IPS-NIHi7 (cell line): ENCODE results near the gene CLPX.
A peak's percentile ranks its signal among the peaks of the same experiment; 100 is the strongest.
"Not testable (repeated sequence)": the region's sequence is repeated elsewhere in the genome, so short reads cannot be mapped to it uniquely, and the experiment has no call there.

Source experiments
- DNase-seq: peaks from one replicate; pipeline ENCODE4 v3.0.0; 2012; ENCODE audit warnings: mixed read lengths; ENCODE audit errors: extremely low spot score

Gene CLPX

DNA sequence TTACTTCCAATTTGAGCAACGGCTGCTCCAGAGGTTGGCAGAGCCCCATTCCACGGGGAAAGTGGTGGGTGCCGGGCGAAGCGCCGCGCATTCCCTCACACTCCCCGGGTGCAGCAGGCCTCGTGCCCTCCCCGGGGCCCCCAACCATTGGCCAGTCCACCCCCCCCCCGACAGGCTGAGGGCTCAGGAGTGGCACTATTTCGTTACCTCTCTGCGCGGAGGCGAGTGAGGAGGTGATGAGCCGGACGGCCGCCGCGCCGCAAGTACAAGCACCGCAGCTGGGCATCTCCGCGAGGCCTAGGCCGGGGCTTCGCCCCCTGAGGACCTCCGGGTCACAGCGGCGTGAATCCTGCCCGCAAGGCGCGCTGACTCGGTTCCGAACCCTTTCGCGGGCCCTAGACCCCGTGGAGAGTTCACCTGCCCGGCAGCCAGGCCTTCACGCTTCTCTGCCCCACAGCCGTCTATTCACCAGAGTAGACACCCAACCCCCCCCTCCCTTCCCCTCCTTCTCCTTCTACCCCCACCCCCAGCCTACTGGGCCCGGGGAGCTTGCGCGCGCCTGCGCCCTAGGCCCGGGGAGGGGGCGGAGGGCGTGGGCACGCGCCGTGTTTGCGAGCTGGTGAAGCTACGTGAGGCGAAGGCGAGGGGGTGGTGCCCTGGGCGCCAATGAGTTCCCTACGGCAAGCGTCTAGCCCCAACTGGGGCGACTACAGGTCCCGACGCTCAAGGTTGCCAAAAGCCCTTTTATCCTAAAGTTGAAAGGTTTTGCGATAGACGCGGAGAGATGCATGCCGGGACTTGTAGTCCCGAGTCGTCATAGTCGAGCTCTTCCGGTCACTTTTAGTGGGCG lies at the start of gene CLPX:
Gene CLPX, minus strand, starts transcription at position 475 of the 850 bp plus-strand sequence. Its CDS starts 189 bp downstream, at position 286.
- DNase-seq: peak; percentile 95

DNA sequence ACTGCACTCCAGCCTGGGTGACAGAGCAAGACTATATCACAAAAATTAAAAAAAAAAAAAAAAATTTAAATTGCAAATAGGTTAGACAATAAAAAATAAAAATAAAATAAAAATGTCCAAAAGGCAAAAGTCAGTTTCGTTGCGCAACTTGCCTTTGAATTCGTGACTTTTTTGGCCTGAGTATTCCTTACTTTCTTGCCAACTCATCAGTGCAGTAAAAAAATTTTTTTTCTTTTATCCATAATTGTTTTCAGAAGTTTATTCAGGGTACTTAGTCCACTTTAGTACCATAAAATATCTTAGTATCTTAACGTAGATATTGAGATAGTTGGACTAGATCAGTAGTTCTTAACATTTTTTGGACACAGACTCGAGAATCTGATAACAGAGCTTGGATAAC lies 48.6 kb upstream of the CLPX start:
- no peak for DNase-seq

DNA sequence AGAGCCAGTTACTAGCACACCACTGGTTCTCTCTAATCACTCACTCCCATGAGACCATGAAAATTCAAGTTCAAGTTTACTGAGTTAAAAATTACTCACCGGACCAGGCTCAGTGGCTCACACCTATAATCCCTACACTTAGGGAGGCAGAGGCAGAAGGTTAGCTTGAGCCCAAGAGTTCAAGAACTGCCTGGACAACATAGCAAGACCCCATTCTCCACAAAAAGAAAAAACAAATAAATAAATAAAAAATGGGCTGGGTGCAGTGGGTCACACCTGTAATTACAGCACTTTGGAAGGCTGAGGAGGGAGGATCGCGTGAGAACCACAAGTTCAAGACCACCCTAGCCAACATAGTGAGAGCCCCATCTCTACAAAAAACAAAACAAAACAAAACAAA lies 47.4 kb upstream of the CLPX start:
- no peak for DNase-seq

DNA sequence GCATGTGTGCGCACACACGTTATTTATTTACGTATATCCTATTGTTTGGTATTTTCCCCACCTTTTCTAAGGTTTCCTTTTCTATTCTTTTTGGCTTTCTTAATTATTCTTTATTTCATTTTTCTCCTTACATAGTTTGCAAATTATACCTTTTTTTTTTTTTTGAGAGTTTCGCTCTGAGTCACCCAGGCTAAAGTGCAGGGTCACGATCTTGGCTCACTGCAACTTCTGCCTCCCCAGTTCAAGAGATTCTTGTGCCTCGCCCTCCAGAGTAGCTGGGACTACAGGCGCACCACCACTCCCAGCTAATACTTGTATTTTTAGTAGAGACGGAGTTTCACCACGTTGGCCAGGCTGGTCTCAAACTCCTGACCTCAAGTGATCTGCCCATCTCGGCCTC lies 46.2 kb upstream of the CLPX start:
- DNase-seq: no peak

DNA sequence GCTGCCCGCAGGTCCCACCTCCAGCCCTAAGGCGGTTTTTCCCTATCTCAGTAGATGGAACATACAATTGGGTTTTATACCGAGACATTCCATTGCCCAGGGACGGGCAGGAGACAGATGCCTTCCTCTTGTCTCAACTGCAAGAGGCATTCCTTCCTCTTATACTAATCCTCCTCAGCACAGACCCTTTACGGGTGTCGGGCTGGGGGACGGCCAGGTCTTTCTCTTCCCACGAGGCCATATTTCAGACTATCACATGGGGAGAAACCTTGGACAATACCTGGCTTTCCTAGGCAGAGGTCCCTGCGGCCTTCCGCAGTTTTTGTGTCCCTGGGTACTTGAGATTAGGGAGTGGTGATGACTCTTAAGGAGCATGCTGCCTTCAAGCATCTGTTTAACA lies 41.8 kb upstream of the CLPX start:
- DNase-seq: not testable (repeated sequence)

DNA sequence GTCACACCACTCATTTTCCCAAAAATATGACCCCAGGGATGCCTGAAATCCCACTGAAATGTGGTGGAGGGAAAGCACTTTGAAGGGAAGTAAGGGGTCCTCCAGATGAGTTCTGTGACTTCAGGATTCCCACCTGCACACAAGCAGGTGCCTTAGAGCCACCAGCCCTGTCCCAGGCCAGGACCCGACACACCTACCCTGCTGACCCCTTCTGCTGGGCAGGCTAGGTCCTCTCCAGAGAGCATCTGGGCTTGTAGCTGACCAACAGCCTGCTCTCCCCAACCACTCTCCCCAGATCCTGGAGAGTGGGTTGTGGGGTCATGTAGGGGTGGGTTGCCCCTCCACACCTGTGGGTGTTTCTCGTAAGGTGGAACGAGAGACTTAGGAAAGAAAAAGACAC lies 41.1 kb upstream of the CLPX start:
- DNase-seq: peak; percentile 4

DNA sequence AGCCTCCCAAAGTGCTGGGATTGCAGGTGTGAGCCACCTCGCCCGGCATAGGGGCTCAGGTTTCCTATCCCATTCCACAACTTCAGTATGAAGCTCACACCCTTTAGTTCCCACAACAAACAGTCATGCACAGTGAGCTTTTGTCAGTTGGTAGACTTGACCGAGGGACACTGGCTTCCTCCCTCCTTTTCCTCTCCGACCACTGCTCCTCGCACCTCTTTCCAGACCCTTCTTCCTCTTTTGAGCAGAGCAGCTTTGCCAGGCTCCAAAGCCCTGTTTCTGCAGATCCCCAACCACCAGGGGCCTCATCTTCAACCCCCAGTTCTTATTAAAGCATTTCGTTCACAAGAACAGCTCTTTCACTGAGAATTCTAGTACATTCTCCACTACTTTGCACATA lies 38.9 kb upstream of the CLPX start:
- DNase-seq: peak; percentile 10

DNA sequence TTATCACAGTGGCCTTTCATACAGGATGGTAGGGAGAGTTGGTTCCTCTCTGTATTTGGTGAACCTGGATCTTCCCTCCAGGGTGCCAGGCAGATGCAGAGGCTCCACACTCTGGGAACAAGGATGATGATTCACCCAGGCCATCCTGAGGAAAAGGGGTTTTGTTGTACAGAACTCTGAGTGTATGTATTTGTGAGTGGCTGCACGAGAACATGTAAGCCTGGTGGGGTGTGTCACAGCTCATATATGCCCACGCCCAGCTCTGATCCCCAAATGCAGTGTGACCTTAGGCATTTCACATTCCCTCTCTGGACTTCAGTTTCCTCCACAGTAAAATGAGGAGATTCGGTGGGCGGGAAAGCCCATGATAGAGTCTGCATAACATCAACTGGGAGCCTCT lies 37.7 kb upstream of the CLPX start:
- DNase-seq: no peak

DNA sequence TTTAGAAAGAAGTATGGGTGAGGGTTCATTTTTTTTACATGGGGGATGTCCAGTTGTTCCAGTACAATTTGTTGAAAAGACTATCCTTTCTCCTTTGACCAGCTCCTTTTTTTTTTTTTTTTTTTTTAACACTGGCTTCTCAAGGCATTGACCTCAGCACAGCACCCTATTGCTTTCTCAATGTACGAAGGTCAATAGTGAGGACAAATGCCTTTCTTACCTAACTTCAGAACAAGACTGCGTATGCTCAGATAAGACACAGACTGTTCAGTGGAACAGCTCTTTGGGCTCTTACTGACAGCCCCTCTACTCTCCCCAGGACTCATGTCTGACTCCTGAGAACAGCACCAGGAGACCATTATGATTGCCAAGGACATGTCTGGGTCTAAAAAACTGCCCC lies 36.6 kb upstream of the CLPX start:
- no peak for DNase-seq

DNA sequence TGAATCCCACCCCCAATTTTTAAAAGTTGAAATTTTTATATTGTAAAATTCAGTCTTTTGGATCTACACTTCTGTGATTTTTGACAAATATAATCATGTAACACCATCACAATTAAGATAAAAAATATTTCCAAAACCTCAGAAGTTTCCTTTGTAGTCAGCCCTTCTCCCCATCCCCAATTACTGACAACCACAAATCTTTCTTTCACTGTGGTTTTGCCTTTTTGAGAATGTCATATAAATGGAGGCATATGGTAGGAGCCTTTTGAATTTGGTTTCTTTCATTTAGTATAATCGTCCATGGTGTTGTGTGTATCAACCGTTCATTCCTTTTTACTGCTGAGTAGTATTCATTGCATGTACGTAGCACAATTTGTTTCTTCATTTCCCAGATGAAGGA lies 34.0 kb upstream of the CLPX start:
- no peak for DNase-seq

DNA sequence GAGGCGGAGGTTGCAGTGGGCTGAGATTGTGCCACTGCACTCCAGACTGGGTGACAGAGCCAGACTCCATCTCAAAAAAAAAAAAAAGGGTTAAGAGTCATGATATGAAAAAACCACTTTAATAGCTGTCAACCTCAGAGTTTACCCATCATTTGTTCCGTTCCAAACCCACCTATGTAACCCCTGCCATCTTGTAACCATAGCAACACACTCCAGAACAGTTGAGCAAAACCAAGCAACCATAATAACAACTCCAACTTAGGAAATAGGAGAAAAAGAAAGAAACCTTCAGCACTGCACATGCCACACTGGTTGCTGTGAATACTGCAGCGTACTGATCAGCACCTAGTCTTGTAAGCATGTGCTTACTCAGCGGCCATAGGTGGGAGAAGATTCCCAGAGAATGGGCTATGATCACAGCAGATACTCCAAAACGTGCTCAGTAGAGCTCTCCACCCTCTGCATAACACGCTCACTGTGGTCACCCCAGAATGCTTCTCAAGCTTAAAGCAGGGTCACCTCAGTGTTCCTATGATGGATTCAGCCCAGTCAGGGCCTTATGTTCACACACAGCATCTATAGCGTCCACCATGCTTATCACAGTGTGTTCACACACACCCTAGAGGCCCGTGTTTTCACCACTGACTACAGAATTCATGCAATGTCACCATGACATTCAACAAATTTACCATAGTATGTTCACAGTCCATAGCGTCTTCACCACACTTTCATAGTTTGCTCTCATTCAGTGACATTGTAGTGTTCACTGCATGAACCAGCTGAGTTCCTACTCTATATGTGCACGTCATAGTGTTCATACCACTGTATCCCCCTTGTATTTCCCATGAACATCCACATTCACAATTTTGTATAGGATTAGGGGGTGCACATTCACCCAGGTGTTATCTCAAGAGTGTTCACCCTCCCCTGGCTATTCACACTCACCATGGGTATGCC lies 32.7 kb upstream of the CLPX start:
- DNase-seq: no peak

DNA sequence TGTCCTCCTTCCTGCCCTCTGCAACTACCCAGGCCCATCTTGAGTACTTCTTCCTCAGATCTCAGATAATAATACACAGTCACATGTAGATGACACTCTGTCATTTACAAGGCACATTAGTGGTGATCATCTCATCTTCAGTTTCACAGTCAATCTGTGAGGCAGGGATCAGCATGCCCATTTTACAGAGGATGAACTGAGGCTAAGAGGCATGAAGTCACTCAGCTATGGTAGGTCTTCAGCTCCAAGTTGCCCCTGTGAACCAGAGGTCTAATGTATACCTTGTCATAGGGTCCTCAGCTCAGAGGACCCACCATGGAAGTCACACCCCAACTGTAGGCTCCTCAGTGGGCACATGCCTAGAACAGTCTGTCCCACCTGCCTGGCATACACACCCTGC lies 30.4 kb upstream of the CLPX start:
- no peak for DNase-seq

DNA sequence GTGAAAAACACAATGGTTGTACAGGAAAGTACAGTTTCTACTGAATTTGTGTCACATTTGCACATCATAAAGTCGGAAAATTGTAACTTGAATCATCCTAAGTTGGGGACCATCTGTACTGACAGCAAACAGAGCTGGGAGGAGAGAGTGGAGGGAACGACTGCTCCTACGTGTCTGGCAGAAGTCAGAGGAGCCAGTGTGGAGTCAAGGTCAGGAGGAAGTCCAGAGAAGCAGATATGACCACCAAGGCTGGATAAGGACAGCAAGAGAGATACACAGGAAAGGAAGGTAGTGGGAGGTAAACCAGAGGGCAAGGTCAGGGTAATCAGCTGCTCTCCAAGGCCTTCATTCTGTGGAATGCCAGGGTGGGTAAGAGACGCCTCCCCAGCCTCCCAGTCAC lies 28.9 kb upstream of the CLPX start:
- DNase-seq: no peak

DNA sequence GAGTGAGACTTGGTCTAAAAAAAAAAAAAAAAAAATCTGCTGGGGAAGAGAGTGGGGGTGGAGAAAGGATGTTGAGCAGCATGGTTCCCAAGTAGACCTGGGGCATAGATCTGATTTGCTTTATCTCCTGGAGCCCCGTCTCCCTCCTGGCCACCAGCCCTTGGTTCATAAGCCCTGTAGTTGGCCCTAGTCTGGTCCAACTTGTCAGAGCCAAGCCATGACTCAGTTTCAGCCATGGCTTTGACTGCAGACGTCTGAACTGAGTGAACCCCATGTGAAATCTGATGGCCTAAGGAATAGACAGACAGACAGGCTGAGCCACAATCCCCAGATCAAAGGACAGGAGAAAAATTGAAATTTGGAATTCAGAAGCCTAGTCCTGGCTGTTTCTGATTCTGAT lies 28.1 kb upstream of the CLPX start:
- no peak for DNase-seq

DNA sequence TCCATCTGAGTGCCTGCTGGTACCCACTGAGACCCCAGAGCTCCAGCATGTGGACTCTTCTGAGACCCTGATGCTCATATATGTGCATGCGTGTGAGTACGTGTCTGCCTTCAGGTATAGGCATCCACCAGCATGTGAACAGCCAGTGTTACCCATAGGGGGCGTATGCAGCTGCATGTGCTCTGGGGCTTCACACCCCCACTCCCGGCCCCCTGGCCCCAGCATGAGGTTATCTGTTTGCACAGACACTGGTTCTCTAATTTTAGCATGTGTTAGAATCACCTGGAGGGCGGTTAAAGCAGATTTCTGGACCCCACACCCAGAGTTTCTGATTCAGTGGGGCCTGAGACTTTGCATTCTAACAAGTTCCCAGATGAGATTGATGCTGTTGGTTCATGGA lies 27.0 kb upstream of the CLPX start:
- DNase-seq: peak; percentile 87

DNA sequence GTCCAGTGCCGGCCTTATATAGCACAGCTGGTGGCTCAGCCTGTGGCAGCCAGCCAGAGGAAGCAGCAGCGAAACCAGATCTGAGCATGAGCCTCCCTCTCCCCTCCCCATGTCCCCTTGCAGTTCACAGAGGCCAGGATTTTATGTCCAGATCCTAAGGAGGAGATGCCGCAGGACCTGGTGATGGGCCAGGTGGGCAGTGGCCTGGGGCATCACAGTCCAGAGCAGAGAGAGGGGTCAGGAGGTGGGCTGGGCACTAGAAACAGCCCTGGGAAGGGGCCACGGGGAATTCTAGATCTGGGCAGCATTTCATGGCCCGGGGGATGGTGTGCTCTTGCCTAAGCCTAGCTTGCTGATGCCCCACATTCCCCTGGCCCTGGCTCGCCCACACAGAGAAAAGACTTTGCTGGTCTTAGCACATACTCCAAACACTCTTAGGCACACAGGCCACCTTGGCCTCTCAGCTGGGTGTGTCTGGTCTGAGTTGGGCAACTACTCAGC lies 26.4 kb upstream of the CLPX start:
- DNase-seq: no peak

DNA sequence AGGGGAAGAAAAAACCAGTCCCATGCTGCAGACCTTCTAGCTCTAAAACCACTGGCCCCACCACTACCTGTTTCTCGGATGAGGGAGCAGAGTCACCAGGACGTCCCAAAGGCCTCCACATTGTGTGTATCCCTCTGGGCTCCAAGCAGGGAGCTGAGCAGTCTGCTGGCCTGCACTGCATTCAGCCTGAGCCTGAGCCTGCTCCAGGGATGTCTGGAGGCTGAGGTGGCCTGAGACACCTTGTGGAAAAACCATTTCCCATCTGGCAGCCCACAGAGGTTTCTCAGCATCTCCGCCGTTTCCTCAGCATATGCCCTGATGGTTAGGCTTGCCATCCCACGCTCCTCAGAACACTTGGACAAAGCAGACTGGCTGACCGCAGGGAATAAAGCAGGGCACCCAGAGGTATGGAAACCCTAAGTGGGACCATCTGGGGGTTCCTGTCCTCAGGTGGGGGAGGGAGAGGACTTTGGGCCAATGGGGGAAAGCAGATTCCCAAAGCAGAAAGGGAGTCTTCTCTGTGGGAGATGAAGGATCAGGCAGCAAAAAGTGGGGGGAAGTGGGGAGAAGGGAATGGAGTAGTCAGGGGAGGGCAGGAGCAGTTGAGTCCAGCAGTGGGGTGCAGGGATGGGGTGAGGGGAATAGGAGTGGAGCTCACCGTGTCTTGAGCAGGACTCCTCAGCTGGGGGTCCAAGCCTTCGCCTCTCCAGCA lies 25.8 kb upstream of the CLPX start, which contains the start of gene CILP:
Gene CILP, minus strand, starts transcription at position 704 of the 712 bp plus-strand sequence. CDS start 1,718 bp downstream, outside the sequence.
- DNase-seq: no peak

DNA sequence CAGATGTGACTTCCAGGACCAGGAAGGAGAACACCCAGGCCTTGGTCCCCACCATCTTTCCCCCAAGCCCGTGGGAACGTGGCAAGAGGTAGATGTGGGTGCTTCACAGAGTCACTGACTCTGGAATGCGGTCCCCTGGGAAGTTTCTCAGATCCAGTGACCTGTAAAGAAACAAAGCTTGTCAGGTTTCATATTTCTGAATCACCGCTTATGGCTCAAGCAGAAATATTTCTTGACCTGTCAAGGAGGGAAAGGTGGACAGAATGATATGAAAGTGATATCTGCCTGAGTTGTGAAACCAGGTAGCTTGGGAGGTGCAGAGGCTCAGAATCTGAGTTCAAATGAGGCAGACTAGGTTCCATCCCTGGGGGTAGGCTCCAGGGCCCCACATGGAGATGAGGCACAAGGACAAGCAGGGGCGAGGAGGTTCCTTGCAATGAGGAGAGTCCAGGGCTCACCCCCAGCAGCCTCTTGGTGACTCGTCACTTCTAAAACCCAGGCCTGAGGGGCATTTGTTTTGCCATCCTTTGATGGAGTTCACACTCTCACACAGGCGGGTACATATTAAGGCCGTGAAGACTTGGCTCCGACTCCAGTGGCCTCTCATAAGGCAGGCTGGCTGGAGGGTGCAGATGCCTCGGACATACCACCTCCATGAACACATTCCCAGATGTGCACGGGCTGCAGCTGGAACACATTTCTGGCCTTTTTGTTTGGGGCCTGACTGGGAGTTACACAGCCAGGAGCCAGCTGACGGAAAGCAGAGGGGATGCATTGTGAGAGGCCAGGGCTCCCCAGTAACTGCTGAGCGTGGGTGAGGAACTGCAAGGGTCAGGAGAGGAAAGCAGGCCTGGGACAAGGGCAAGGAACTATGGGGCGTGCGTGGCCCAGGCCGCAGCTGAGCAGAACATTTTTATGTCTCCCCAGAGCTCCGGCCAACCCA lies 24.8 kb upstream of the CLPX start:
- DNase-seq: no peak

DNA sequence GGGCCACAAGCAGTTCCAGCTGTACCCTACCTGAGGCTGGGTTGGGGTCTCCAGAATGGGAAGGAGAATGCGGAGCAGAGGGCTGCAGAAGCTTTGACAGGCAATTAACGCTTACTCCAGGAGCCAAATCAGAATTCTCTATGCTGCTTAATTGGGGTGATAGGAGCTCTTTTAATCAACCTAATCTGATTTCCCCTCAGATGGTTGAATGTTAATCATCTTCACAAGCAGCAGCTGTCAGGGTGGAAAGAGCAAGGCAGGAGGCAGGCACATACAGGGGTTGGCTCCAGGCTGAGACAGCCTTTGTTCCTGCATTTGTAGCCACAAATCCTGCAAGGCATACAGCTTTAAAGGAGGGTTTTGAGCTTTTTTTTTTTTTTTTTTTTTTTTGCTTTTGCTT lies 23.5 kb upstream of the CLPX start:
- no peak for DNase-seq

DNA sequence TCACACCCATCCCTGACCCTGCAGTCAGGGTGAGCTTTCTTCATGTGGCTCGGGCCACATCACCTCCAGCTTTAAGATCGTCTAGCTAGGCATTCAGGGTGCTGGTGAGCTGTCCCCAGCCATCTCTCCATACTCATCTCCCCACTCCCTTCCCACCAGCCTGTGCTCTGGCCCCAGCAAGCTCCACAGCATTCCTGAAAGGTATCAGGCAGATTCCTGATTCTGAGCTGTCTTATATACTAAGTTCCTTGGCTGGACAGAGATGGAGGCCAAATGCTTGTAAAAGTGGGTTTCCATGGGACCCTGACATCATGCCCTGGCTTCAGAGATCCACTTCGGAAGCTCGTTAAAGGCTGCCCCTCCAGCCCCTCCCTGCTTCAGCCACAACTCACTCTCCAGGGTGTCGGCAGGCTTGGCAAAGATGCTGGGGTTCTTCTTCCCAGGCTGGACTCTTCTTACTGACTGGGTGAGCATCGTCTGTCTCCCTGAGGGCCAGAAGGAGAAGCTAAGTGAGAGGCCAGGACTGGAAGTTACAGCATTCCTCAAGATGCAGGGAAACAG lies 22.2 kb upstream of the CLPX start:
- DNase-seq: no peak
